ENCODE results near the gene WNT11.

GRCh38 chr11:76170468-76170867 lies 35.8 kb downstream of the WNT11 start:
- TF ChIP-seq, protein P1, sequence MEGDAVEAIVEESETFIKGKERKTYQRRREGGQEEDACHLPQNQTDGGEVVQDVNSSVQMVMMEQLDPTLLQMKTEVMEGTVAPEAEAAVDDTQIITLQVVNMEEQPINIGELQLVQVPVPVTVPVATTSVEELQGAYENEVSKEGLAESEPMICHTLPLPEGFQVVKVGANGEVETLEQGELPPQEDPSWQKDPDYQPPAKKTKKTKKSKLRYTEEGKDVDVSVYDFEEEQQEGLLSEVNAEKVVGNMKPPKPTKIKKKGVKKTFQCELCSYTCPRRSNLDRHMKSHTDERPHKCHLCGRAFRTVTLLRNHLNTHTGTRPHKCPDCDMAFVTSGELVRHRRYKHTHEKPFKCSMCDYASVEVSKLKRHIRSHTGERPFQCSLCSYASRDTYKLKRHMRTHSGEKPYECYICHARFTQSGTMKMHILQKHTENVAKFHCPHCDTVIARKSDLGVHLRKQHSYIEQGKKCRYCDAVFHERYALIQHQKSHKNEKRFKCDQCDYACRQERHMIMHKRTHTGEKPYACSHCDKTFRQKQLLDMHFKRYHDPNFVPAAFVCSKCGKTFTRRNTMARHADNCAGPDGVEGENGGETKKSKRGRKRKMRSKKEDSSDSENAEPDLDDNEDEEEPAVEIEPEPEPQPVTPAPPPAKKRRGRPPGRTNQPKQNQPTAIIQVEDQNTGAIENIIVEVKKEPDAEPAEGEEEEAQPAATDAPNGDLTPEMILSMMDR (IDR thresholded peaks at IDR 0.05; ENCODE audit: low read depth, low read length), result no peak
- TF ChIP-seq POLR2A (IDR thresholded peaks at IDR 0.05; ENCODE audit: extremely low read depth, insufficient read length) (no peak), MYC (IDR thresholded peaks at IDR 0.05; ENCODE audit: low read depth, low read length) (no peak)
